Uterus (tissue), 2 donors: ENCODE data around the gene LRIG2.

Experiments used
- CTCF ChIP-seq, 4 experiments: fragments of 200-600 bp in 2 of 4; fragments of 450-650 bp in 2 of 4; sonication (generic) in 2 of 4; IDR thresholded peaks; one replicate each; pipeline ENCODE4 v1.5.1; 2016 to 2019; ENCODE audit warnings: antibody characterized with exemption in 4 of 4, mild to moderate bottlenecking in 2 of 4, moderate library complexity in 1 of 4
- POLR2A ChIP-seq, 2 donors: fragments of 450-650 bp; IDR thresholded peaks; one replicate each; pipeline ENCODE4 v1.6.1; 2016; ENCODE audit warnings: antibody characterized with exemption in 2 of 2, mild to moderate bottlenecking in 1 of 2, moderate library complexity in 1 of 2

DNA sequence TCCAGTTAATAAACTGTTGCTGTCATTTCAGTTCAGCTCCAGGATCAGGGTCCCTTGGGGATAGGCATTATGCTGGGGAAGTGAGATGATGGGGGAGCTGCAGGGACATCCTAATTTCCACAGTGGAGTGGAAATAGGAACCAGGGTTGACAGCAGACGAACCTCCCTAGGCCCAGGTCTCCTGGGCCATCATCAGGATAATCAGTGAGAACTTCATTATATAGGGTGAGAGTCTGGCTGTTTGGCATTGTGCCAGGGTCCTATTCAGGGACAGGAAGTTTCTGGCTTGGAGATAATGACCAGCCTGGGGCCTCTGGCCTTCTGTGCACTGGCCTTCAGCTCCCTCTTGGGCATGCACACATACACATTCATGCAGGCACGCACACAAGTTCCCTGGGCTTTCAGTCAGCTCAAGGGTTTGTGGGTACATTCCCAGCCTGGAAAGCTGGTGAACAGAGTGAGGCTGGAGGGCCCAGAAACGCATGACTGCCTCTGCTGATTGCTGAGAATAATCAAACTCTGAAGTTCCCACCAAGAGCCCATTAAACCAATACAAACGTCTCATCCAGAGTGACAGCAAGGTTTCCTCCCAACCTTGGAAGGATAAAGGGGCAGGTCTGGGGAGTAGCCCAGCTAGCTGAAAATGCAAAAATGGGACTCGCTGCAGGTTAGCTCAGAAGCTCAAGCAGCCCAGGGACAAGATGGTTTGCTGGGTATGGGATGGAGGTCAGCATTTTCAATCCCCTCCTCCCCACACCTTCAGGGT is 13.9 kb upstream of the LRIG2 start:
- TF ChIP-seq CTCF (IDR thresholded peaks at IDR 0.05) (no peak), POLR2A (IDR thresholded peaks at IDR 0.05) (no peak)
